Chondrocyte (in vitro differentiated cells): Measurements from ENCODE around the gene PLXNA2. TPM values are rescaled to one million over a fixed set of nuclear protein-coding genes. Genes with fewer than 3 reads are reported as not detected.
A peak's percentile ranks its signal among the peaks of the same experiment; 100 is the strongest.

Experiments
- DNase-seq: peaks from one replicate; pipeline ENCODE4 v3.0.0; 2021; ENCODE audit warnings: mixed read lengths, low spot score
- H3K27ac Mint-ChIP-seq: one replicate; pipeline ENCODE4 v1.8.0; 2021; ENCODE audit warnings: mild to moderate bottlenecking, moderate library complexity, mixed read lengths; ENCODE audit not compliant: unreplicated experiment
- H3K27me3 Mint-ChIP-seq: 2 replicates; pipeline ENCODE4 v1.8.0; 2021; ENCODE audit warnings: low read depth, mixed read lengths
- H3K36me3 Mint-ChIP-seq: 2 replicates; pipeline ENCODE4 v1.8.0; 2021; ENCODE audit warnings: low read depth, mixed read lengths
- H3K4me1 Mint-ChIP-seq: 2 replicates; pipeline ENCODE4 v1.8.0; 2021; ENCODE audit warnings: low read depth, mild to moderate bottlenecking, mixed read lengths
- H3K4me3 Mint-ChIP-seq: one replicate; pipeline ENCODE4 v1.8.0; 2021; ENCODE audit warnings: mild to moderate bottlenecking, moderate library complexity, mixed read lengths; ENCODE audit not compliant: unreplicated experiment
- H3K9me3 Mint-ChIP-seq: 2 replicates; pipeline ENCODE4 v1.8.0; 2021; ENCODE audit warnings: low read depth, mixed read lengths
- CTCF ChIP-seq: fragments of 200-600 bp; sonication (generic); IDR thresholded peaks from 2 replicates; pipeline ENCODE4 v1.5.0; 2021; ENCODE audit warnings: antibody characterized with exemption, mild to moderate bottlenecking, moderate library complexity
- total RNA-seq: library from RNA; stranded (reverse); gene quantifications from 3 replicates; pipeline ENCODE4 v1.2.1, GENCODE V29; 2021

Gene PLXNA2
- total RNA-seq, 1 donor from 2014 or later, result 22.0 TPM

GRCh38 chr1:208232662-208233038, 11.5 kb downstream of the PLXNA2 start:
- H3K27ac Mint-ChIP-seq, result peak overlapping the region; percentile 45
- peaks cover 79% of the 10 kb centered on the region for H3K4me1 Mint-ChIP-seq
- no peaks in the 10 kb centered on the region for H3K9me3 Mint-ChIP-seq
- H3K4me3 Mint-ChIP-seq, result no peak overlapping the region
- peaks cover 5% of the 10 kb centered on the region for H3K36me3 Mint-ChIP-seq
- no peaks in the 10 kb centered on the region for H3K27me3 Mint-ChIP-seq
- DNase-seq, result no peak
- no peak for TF ChIP-seq CTCF

GRCh38 chr1:208231881-208232661, 12.1 kb downstream of the PLXNA2 start:
- no peak for DNase-seq

GRCh38 chr1:208230668-208231529, 13.3 kb downstream of the PLXNA2 start:
- DNase-seq, result no peak
- Mint-ChIP-seq H3K27ac (peak overlapping the region; percentile 10), H3K36me3 (peaks cover 6% of the 10 kb centered on the region), H3K9me3 (no peaks in the 10 kb centered on the region), H3K27me3 (no peaks in the 10 kb centered on the region), H3K4me3 (peak overlapping the region; percentile 38), H3K4me1 (peaks cover 79% of the 10 kb centered on the region)
- no peak for TF ChIP-seq CTCF

More at GRCh38 chr1:208231881-208232661, 12.1 kb downstream of the PLXNA2 start:
- Mint-ChIP-seq H3K9me3 (no peaks in the 10 kb centered on the region), H3K36me3 (peaks cover 6% of the 10 kb centered on the region), H3K27ac (peak overlapping the region; percentile 45), H3K27me3 (no peaks in the 10 kb centered on the region), H3K4me3 (no peak overlapping the region), H3K4me1 (peaks cover 79% of the 10 kb centered on the region)
- no peak for TF ChIP-seq CTCF

GRCh38 chr1:208228550-208228949, 15.6 kb downstream of the PLXNA2 start:
- no peaks in the 10 kb centered on the region for H3K27me3 Mint-ChIP-seq
- H3K4me3 Mint-ChIP-seq, result no peak overlapping the region
- TF ChIP-seq CTCF, result no peak
- DNase-seq, result no peak
- no peak overlapping the region for H3K27ac Mint-ChIP-seq
- H3K36me3 Mint-ChIP-seq, result peaks cover 6% of the 10 kb centered on the region
- peaks cover 73% of the 10 kb centered on the region for H3K4me1 Mint-ChIP-seq
- H3K9me3 Mint-ChIP-seq, result no peaks in the 10 kb centered on the region

GRCh38 chr1:208228026-208228425, 16.2 kb downstream of the PLXNA2 start:
- Mint-ChIP-seq H3K4me1 (peaks cover 73% of the 10 kb centered on the region), H3K27me3 (no peaks in the 10 kb centered on the region), H3K36me3 (peaks cover 6% of the 10 kb centered on the region), H3K4me3 (no peak overlapping the region), H3K9me3 (no peaks in the 10 kb centered on the region), H3K27ac (no peak overlapping the region)
- TF ChIP-seq CTCF, result no peak
- no peak for DNase-seq
